ENCODE data around the gene WDR81.
"Not testable (repeated sequence)": the region's sequence is repeated elsewhere in the genome, so short reads cannot be mapped to it uniquely, and the experiment has no call there.

Gene WDR81

DNA sequence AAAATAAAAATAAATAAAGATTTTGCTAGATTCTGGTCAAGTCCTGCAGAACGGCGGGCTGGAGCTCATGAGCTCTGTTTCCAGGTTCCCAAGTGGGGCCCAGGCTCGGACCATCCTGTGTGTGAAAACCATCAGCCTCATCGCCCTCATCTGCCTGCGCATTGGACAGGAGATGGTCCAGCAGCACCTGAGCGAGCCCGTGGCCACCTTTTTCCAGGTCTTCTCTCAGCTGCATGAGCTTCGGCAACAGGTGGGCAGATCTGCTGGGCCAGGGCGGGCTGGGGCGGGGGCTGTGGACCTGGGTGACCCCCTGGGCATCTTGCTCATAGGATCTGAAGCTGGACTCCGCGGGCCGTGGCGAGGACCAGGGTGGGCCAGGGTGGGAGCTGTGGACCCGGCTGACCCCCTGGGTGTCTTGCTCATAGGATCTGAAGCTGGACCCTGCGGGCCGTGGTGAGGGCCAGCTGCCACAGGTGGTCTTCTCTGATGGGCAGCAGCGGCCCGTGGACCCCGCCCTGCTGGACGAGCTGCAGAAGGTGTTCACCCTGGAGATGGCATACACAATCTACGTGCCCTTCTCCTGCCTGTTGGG, 7.8 kb downstream of the WDR81 start:
- no peak for DNase-seq

DNA sequence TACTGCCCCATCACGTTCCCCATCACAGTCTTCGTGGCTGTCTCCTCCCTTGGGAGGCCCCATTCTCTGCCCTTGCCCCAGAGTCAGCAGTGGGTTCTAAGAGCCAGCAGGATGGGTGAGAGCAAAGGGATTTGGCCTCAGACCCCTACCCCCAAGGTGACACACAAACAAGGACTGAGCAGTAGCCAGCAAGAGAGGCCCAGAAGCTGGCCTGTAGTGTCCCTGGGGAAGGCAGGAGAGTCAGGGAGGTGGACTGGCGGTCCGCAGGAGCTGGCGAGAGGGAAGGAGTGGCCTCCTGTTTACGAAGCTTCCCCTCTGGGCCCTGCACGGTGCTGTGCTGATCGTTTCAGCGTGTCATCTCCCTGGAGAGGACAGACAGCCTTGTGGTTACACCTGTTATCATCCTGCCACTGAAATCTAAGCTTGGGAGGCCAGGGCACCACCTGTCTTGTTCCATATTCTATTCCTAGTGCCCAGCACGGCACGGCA, 8.4 kb downstream of the WDR81 start:
- no peak for DNase-seq

DNA sequence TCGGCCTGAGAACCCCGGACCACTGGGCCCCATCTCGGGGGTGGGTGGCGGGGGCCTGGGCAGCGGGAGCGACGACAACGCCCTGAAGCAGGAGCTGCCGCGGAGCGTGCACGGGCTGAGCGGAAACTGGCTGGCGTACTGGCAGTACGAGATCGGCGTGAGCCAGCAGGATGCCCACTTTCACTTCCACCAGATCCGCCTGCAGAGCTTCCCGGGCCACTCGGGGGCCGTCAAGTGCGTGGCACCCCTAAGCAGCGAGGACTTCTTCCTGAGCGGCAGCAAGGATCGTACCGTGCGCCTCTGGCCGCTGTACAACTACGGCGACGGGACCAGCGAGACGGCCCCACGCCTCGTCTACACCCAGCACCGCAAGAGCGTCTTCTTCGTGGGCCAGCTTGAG, 9.3 kb downstream of the WDR81 start:
- no peak for DNase-seq

GRCh38 chr17:1735418-1735817, 10.9 kb downstream of the WDR81 start:
- no peak for DNase-seq

DNA sequence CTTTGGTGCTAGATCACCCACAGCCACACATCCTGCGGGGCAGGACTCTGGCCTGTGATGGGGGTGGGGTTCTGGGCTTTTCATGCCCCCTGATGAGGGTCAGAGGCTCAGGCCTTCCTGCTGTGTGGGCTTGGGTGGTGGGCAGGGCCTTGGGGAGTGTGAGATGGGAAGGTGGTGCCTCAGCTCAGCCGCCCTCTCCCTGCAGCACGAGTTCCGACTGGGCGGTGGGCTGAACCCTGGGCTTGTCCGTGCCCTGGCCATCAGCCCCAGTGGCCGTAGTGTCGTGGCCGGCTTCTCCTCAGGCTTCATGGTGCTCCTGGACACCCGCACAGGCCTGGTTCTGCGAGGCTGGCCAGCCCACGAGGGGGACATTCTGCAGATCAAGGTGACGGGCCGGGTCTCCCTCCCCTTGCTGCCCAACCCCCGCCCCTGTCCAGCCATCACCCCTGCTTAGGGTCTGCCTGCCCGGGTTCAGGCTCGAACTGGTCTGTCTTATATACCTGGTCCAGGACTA, 11.4 kb downstream of the WDR81 start:
- no peak for DNase-seq

GRCh38 chr17:1736348-1737281, 12.1 kb downstream of the WDR81 start:
- DNase-seq = no peak

DNA sequence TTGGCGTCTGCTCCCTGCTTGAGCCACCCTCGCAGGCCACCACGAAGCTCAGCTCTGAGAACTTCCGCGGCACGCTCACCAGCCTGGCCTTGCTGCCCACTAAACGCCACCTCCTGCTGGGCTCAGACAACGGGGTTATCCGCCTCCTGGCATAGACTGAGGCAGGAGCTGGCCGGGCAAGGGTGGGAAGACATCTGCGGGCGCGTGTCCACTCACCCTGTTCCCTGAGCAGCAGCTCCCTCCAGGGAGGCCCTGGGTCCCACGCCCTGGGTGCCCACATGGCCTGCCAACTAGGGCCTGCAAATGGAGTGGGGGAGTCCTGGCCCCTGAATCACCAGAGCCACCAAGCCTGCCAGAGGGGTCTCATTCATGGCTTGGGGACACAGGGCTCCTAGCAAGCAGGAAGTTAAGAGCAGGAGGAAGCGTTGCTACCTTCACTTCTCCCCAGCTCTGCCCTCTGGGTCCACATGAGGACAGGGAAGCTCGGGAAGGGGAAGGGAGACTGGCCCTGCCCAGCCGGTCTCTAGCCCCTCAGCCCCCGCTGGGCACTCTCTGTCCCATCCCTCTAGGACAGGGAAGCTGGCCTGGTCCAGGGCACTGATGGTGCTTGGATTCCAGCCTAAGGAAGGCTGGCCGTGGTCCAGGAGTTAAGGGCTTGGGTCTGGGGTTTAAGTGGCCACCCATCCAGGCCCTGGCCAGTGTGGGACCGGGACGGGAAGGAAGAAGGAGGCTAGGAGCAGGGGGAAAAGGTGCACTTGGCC, 13.2 kb downstream of the WDR81 start:
- no peak for DNase-seq

DNA sequence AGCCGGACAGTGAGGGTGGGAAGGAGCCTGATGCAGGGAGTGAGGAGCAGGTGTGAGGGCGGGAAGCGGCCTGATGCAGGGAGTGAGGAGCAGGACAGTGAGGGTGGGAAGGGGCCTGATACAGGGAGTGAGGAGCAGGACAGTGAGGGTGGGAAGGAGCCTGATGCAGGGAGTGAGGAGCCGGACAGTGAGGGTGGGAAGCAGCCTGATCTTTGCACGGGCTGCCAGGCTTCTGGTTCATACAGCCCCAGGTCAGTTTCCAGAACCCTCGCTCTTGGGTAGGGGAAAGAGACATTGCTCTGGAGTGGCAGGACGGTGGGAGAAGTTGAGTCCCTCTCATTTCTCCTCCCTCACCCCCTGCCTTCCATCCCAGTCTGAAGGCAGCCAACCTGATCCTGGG, 17.4 kb downstream of the WDR81 start:
- not testable (repeated sequence) for DNase-seq

- no peak for DNase-seq
These were observed 18.0 kb downstream of the WDR81 start, which contains the start of gene SERPINF2 for GRCh38 chr17:1742371-1743087. SERPINF2 (plus strand) TSS chr17:1742871; CDS start chr17:1744996, 2,125 bp downstream.

DNA sequence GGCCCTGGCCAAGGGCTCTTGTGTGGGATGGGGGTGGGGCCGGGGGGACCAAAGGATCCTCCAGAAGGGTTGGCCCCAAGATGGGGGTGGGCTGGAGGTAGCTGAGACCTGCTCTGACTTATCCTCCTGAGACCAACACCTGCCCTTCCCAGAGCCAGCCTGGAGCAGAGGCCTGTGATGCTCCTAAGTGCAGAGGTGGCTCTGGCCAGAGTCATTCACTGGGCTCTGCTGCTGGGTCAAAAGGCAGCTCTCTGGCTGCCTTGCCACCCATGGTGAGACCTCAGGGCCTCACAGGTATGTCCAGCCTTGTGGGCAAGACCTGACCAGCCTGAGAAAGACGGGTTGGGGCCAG, 18.6 kb downstream of the WDR81 start:
- no peak for DNase-seq

- DNase-seq = no peak
These were observed 20.3 kb downstream of the WDR81 start for GRCh38 chr17:1744551-1745512.

DNA sequence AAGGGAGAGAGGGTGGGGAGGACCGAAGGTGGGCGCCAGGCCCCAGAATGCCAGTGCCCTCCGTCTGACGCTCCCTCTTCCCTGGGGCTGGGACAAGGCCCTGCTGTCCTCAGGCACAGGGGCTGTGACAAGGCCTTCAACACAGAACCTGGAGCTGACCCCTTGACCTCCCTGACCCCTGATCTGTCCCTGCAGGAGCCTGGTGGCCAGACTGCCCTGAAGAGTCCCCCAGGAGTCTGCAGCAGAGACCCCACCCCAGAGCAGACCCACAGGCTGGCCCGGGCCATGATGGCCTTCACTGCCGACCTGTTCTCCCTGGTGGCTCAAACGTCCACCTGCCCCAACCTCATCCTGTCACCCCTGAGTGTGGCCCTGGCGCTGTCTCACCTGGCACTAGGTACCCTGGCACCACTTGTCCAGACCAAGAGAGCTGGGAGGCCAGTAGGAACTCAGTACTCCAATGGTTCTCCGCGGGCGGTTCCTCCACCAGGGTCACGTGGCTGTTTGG, 21.1 kb downstream of the WDR81 start:
- no peak for DNase-seq

- DNase-seq = no peak
These were observed 22.6 kb downstream of the WDR81 start for GRCh38 chr17:1746975-1747543.

GRCh38 chr17:1750628-1751027, 26.1 kb downstream of the WDR81 start:
- no peak for DNase-seq

GRCh38 chr17:1752425-1753262, 28.1 kb downstream of the WDR81 start:
- no peak for DNase-seq

DNA sequence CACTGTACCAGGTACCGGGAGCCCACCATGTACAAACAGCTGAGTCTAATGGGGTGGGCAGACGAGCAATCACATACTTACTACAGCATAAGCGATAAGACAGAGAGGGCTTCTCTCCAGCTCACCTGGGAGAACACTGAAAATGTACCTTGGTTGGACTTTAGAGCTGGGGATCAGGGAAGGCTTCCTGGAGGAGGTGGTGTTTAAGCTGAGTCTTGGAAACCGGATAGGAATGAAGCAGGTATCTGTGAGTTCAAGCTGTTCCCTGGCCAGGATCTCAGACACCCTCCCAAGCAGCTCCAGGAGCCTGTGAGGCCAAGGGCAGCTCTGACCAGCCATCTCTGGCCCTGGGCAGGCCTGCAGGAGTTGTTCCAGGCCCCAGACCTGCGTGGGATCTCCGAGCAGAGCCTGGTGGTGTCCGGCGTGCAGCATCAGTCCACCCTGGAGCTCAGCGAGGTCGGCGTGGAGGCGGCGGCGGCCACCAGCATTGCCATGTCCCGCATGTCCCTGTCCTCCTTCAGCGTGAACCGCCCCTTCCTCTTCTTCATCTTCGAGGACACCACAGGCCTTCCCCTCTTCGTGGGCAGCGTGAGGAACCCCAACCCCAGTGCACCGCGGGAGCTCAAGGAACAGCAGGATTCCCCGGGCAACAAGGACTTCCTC, 29.4 kb downstream of the WDR81 start:
- DNase-seq = no peak

- no peak for DNase-seq
These were observed 30.1 kb downstream of the WDR81 start for GRCh38 chr17:1754430-1755112.

- peak; percentile 12 for DNase-seq
These were observed 30.8 kb downstream of the WDR81 start for GRCh38 chr17:1755252-1755826.
